VCaP (cell line): ENCODE measurements around the gene CAPS.

ENCODE experiments used
- H3K27ac ChIP-seq: fragments of 450-650 bp; 2 replicates; pipeline ENCODE4 v1.5.1; 2017
- TF ChIP-seq, protein P1 (sequence below): fragments of 450-650 bp; conservative IDR thresholded peaks from 2 replicates; pipeline ENCODE4 v1.5.1; 2017; ENCODE audit warnings: mild to moderate bottlenecking, moderate library complexity

CAPS gene

DNA sequence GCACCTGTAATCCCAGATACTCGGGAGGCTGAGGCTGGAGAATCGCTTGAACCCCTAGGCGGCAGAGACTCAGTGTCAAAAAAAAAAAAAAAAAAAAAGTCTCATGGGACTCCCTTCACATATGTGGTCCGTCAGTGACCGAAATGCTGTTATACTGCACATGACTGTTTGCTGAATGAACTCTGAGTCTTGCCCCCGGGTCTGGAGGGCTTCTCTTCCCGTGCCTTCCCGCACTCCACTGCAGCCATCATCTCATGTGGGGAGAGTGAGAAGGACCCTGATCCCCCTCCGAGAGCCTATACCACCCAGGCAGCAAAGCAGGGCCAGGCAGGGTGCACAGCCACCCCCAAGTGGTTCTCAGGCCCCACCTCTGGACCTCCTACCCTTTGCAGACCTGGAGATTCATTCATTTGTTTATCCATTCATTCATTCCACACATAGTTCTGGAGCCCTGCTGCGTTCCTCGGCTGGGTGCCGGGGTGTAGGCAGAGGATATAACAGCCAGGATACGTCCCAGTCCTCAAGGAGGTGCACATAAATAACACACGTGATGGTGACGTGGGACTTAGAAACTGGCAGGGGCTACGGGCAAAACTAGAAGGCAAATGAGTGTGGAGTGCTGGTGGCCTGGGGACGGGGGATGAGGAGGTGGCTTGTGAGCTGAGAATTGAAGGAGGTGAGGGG, 24.6 kb upstream of the CAPS start:
- TF ChIP-seq, protein P1, sequence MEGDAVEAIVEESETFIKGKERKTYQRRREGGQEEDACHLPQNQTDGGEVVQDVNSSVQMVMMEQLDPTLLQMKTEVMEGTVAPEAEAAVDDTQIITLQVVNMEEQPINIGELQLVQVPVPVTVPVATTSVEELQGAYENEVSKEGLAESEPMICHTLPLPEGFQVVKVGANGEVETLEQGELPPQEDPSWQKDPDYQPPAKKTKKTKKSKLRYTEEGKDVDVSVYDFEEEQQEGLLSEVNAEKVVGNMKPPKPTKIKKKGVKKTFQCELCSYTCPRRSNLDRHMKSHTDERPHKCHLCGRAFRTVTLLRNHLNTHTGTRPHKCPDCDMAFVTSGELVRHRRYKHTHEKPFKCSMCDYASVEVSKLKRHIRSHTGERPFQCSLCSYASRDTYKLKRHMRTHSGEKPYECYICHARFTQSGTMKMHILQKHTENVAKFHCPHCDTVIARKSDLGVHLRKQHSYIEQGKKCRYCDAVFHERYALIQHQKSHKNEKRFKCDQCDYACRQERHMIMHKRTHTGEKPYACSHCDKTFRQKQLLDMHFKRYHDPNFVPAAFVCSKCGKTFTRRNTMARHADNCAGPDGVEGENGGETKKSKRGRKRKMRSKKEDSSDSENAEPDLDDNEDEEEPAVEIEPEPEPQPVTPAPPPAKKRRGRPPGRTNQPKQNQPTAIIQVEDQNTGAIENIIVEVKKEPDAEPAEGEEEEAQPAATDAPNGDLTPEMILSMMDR: no peak
- no peak overlapping the region for H3K27ac ChIP-seq

DNA sequence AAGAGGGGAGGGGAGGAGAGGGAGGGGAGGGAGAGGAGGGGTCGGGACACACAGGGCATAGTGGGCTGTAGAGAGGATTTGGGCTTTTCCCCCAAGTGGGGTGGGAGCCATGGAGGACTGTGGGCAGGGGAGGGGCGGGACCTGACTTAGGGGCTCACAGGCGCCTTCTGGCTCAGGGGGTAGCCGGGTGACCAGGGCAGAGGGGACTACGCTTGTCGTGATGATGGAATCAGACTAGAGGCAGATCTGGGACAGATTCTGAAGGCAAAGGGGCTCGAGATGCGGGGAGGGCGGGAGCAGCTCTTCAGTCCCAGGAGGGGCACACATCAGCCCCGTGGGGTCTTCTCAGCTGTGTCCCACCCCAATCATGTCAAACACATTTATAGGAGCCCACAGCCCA, 24.0 kb upstream of the CAPS start:
- H3K27ac ChIP-seq: no peak overlapping the region
- TF ChIP-seq, protein P1: no peak

DNA sequence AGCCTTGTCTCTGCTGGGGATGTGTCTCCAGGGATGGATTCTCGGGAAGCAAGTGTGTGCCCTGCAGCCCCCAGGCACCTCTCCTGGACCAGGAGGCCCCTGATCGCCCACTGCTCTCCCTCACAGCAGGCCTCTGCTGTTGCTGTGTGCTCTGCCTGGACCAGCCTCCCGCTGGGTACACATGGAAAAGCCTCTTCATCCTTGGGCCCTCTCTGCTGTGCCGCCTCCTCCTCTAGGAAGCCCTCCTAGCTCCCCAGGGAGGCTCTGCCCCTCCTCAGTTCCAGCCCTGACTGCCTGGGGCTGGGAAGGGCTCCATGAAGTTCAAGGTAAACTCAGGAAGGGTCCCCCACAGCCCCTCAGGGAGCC, 22.5 kb upstream of the CAPS start:
- TF ChIP-seq, protein P1: no peak
- H3K27ac ChIP-seq: no peak overlapping the region

DNA sequence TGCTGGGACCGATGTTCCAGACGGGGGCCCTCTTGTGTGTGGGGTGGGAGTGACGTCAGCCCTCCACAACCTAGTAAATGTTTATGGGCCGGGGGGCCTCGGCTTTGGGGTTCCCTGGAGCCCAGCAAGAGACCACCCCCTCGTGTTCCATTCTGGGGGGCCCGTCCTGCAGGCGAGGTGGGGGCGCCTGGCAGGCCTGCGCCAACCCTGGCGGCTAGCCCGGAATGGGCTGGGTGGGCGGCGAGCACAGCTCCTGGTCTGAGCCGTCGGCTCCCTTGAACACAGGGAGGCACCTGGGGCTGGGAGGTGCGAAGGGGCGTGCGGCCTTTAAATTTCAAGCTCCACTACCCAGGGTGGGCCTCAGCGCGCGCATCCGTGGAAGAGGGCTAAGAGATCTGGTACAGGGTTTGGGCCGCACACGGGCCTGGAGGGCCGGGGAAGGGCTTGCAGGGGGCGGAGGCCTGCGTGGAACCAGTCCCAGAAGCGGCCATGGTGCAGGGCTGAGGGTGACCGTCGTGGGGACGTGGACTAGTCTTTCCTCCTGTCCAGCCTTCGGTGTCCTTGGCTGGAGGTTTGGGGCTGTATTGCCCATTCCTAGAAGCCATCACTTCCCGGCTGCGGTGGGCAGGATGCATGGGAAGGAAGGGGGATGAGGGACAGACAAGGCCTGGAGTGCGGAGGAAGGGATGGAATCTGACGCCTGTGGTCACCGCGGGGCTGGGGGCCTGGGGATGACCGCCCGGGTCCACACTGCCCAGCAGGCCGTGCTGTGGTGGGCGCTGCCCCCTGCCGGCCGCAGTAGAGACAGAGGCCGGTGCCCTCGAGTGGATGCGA, 21.9 kb upstream of the CAPS start:
- TF ChIP-seq, protein P1: peak; percentile 42
- no peak overlapping the region for H3K27ac ChIP-seq

DNA sequence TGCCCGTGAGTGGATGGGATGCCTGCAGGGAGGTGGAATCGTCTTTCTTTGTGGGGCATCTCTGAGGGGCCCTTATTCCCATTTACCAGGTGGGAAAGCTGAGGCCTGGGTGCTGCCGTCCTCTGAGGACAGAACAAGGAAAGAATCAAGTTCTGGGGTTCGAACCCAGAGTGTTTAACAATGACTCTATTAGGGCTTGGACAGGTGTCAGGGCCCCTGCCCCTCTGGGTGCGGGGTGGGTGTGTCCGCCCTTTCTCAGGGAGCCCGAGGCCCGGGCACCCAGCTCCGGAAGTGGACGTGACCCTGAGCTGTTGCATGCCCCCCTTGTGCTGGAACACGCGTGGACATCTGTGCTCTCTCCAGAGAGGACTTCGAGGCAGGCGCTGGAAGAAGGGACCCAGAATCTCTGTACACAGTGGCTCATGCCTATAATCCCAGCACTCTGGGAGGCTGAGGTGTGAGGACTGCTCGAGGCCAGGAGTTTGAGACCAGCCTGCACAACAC, 21.2 kb upstream of the CAPS start:
- TF ChIP-seq, protein P1: 0 out of 2 replicates have a peak, but pooled peaks have one; percentile 5
- H3K27ac ChIP-seq: no peak overlapping the region

DNA sequence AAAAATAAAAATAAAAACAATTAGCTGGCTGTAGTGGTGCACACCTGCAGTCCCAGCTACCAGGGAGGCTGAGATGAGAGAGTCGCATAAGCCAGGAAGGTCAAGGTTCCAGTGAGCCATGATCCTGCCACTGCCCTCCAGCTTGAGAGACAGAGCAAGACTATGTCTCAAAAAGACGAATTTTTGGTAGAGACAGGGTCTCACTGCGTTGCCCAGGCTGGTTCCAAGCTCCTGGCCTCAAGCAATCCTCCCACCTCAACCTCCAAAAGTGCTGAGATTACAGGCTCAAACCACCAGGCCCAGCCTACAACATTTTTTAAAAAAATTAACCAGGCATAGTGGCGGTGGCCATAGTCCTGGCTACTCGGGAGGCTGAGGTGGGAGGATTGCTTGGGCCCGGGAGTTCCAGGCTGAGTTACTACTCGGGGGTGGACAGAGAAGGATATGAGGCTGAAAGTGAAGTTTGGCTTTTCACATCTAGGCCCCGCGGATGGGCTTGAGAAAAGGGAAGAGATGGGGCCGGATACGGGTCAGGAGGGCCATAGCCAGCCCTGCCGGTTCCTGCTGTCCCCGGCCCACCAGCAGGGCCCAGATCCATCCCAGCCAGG, 20.7 kb upstream of the CAPS start:
- H3K27ac ChIP-seq: no peak overlapping the region

More for the DNA sequence above, 20.7 kb upstream of the CAPS start:
- TF ChIP-seq, protein P1: no peak
